Inflammatory macrophage treated with lipopolysaccharide for 1 hour (primary cell): ENCODE results near the gene PDHB.

ENCODE experiments used
- DNase-seq, 2 donors: peaks; one replicate each; pipeline ENCODE4 v3.0.0-alpha.2; 2020 to 2022

The PDHB gene

GRCh38 chr3:58394339-58394738, 39.3 kb downstream of the PDHB start:
- DNase-seq: no peak

- DNase-seq: no peak
Measured at GRCh38 chr3:58392181-58392580, 41.5 kb downstream of the PDHB start.

- no peak for DNase-seq
Measured at GRCh38 chr3:58391156-58391865, 42.3 kb downstream of the PDHB start.

GRCh38 chr3:58388550-58389091, 45.0 kb downstream of the PDHB start:
- peak; percentile 23 to 33 for DNase-seq

- DNase-seq: no peak
Measured at GRCh38 chr3:58387650-58388546, 45.7 kb downstream of the PDHB start.

GRCh38 chr3:58386626-58387365, 46.8 kb downstream of the PDHB start:
- no peak for DNase-seq

GRCh38 chr3:58384381-58385090, 49.1 kb downstream of the PDHB start:
- DNase-seq: no peak

- no peak for DNase-seq
Measured at GRCh38 chr3:58383904-58384303, 49.7 kb downstream of the PDHB start.

- DNase-seq: no peak
Measured at GRCh38 chr3:58383476-58383875, 50.2 kb downstream of the PDHB start.

GRCh38 chr3:58379351-58380073, 54.1 kb downstream of the PDHB start:
- DNase-seq: no peak

GRCh38 chr3:58377750-58378149, 55.9 kb downstream of the PDHB start:
- DNase-seq: no peak
